Astrocyte (in vitro differentiated cells and primary cell): ENCODE measurements around the gene TMEM256.
"Not testable (repeated sequence)": the region's sequence is repeated elsewhere in the genome, so short reads cannot be mapped to it uniquely, and the experiment has no call there.

Experiments
- CTCF ChIP-seq: IDR thresholded peaks from 2 replicates; pipeline ENCODE4 v1.5.1; 2011; ENCODE audit warnings: low read depth, mild to moderate bottlenecking, inconsistent platforms, low read length, moderate library complexity; ENCODE audit not compliant: insufficient read depth
- EZH2 ChIP-seq: IDR thresholded peaks from 2 replicates; pipeline ENCODE4 v1.6.1; 2012; ENCODE audit warnings: mild to moderate bottlenecking, low read length, inconsistent platforms; ENCODE audit not compliant: insufficient read depth

DNA sequence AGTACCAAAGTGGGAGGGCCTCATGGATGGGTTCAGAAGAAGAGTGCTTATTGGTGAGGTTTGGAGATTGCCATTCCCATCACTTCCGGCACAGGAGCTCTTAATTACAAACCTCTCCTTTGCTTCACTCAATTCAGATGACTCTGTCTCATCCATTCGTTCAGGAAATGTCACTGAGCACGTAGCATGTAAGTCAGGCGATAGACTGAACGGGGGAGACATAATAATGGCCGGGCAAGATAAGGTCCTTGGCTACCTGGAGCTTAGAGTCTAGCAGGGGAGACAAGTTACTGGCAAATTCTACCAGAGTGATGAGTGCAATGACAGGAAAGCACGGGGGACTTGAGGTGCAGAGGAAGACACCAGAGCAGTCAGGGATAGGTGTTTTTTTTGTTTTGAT is 37.9 kb downstream of the TMEM256 start:
- TF ChIP-seq CTCF, EZH2: not testable (repeated sequence)
